IMR-90 (cell line): ENCODE data around the gene TAF4. TPM values are rescaled to one million over a fixed set of nuclear protein-coding genes. Genes with fewer than 3 reads are reported as not detected.

Experiments
- ATAC-seq: fragments of 200-7000 bp; cut with Tn5 transposase; 2 replicates; pipeline ENCODE4 v1.9.1; 2020; ENCODE audit warnings: low read depth, mild to moderate bottlenecking, moderate library complexity
- BruUV-seq: library from RNA; stranded (reverse); fragments of 400-500 nt; replicated peaks from 2 replicates; lab custom pipeline; 2021; lab: Mats Ljungman, UMichigan
- CTCF ChIA-PET: fragments of 300-600 bp; formaldehyde crosslinking; extraction: SDS; loops from one replicate; lab custom pipeline; 2021; ENCODE audit warnings: antibody characterized with exemption; lab: Yijun Ruan, JAX
- POLR2A ChIA-PET: fragments of 300-600 bp; sonication (Branson Sonifier 250); formaldehyde crosslinking; loops from one replicate; lab custom pipeline; 2022; ENCODE audit warnings: antibody characterized with exemption; ENCODE audit not compliant: unreplicated experiment; lab: Charles Lee
- DNase-seq: peaks from one replicate; pipeline ENCODE4 v3.0.0; 2013
- H2AFZ ChIP-seq: replicated peaks from 2 replicates; pipeline ENCODE3; 2013; ENCODE audit warnings: low read length, mild to moderate bottlenecking; ENCODE audit not compliant: poor library complexity
- H2AK5ac ChIP-seq: 2 replicates; pipeline ENCODE4 v1.6.1; 2013; ENCODE audit warnings: low read depth, low read length, inconsistent platforms
- H2AK9ac ChIP-seq: replicated peaks from 2 replicates; pipeline ENCODE3; 2013; ENCODE audit warnings: mild to moderate bottlenecking, low read depth, low read length, moderate library complexity; ENCODE audit not compliant: poor library complexity
- H2BK120ac ChIP-seq: 2 replicates; pipeline ENCODE4 v1.6.1; 2013; ENCODE audit warnings: low read depth, low read length, inconsistent platforms
- H2BK15ac ChIP-seq: 3 replicates; pipeline ENCODE4 v1.6.1; 2013; ENCODE audit warnings: low read depth, low read length, inconsistent platforms
- H2BK20ac ChIP-seq: 2 replicates; pipeline ENCODE4 v1.6.1; 2013; ENCODE audit warnings: low read depth, mild to moderate bottlenecking, inconsistent platforms, low read length, moderate library complexity
- H2BK5ac ChIP-seq: 2 replicates; pipeline ENCODE4 v1.6.1; 2013; ENCODE audit warnings: mild to moderate bottlenecking, low read depth, low read length, inconsistent platforms; ENCODE audit not compliant: poor library complexity, severe bottlenecking
- H3K14ac ChIP-seq: replicated peaks from 2 replicates; pipeline ENCODE4 v1.6.1; 2013; ENCODE audit warnings: low read depth, low read length, inconsistent platforms
- H3K18ac ChIP-seq: 2 replicates; pipeline ENCODE4 v1.6.1; 2013; ENCODE audit warnings: low read depth, low read length, control low read depth
- H3K23ac ChIP-seq: 2 replicates; pipeline ENCODE4 v1.6.1; 2013; ENCODE audit warnings: low read depth, low read length, inconsistent platforms
- H3K27ac ChIP-seq: 2 replicates; pipeline ENCODE4 v1.5.1; 2013; ENCODE audit warnings: mild to moderate bottlenecking, control low read depth, low read length; ENCODE audit not compliant: insufficient read depth
- H3K27me3 ChIP-seq: 2 replicates; pipeline ENCODE4 v1.6.1; 2013; ENCODE audit warnings: low read length; ENCODE audit not compliant: control insufficient read depth, insufficient read depth
- H3K36me3 ChIP-seq: 2 replicates; pipeline ENCODE4 v1.6.1; 2013; ENCODE audit warnings: low read length, mixed read lengths; ENCODE audit not compliant: control insufficient read depth, insufficient read depth
- H3K4ac ChIP-seq: 2 replicates; pipeline ENCODE4 v1.6.1; 2013; ENCODE audit warnings: low read depth, low read length, inconsistent platforms
- H3K4me1 ChIP-seq: 2 replicates; pipeline ENCODE4 v1.6.1; 2013; ENCODE audit warnings: low read length, mixed read lengths; ENCODE audit not compliant: control insufficient read depth, insufficient read depth
- H3K4me2 ChIP-seq: 2 replicates; pipeline ENCODE4 v1.6.1; 2013; ENCODE audit warnings: low read depth, mild to moderate bottlenecking, control low read depth, low read length, moderate library complexity
- H3K4me3 ChIP-seq: 2 replicates; pipeline ENCODE4 v1.5.1; 2013; ENCODE audit warnings: low read depth, mild to moderate bottlenecking, control low read depth, low read length, moderate library complexity; ENCODE audit not compliant: insufficient read depth
- H3K56ac ChIP-seq: 2 replicates; pipeline ENCODE4 v1.6.1; 2013; ENCODE audit warnings: low read length, inconsistent platforms; ENCODE audit not compliant: insufficient read depth; ENCODE audit errors: extremely low read depth
- H3K79me1 ChIP-seq, 2 experiments: 2 replicates each; pipeline ENCODE4 v1.6.1; 2013; ENCODE audit warnings: low read length in 2 of 2, inconsistent platforms in 1 of 2, low read depth in 1 of 2
- H3K9ac ChIP-seq: 2 replicates; pipeline ENCODE4 v1.6.1; 2013; ENCODE audit warnings: low read depth, low read length, control low read depth
- H3K9me1 ChIP-seq: 2 replicates; pipeline ENCODE4 v1.6.1; 2013; ENCODE audit warnings: low read length, inconsistent platforms; ENCODE audit not compliant: insufficient read depth
- H3K9me3 ChIP-seq: 2 replicates; pipeline ENCODE4 v1.6.1; 2013; ENCODE audit warnings: low read length; ENCODE audit not compliant: control insufficient read depth, insufficient read depth
- H4K20me1 ChIP-seq: 2 replicates; pipeline ENCODE4 v1.6.1; 2013; ENCODE audit warnings: low read length, inconsistent platforms; ENCODE audit not compliant: insufficient read depth
- H4K5ac ChIP-seq: 2 replicates; pipeline ENCODE4 v1.6.1; 2013; ENCODE audit warnings: mild to moderate bottlenecking, low read depth, low read length, control low read depth
- H4K8ac ChIP-seq, 2 experiments: 2 replicates each; pipeline ENCODE4 v1.6.1; 2013; ENCODE audit warnings: low read depth in 2 of 2, low read length in 2 of 2, control low read depth in 1 of 2, inconsistent platforms in 1 of 2
- H4K91ac ChIP-seq: 2 replicates; pipeline ENCODE4 v1.6.1; 2013; ENCODE audit warnings: low read depth, low read length, inconsistent platforms; ENCODE audit not compliant: insufficient read depth
- CHD1 ChIP-seq: IDR thresholded peaks from 2 replicates; pipeline ENCODE4 v1.6.1; 2012; ENCODE audit warnings: low read depth, low read length, improper control_type of control experiment
- RAD21 ChIP-seq: IDR thresholded peaks from 2 replicates; pipeline ENCODE4 v1.6.1; 2012; ENCODE audit warnings: low read length, improper control_type of control experiment
- SMC3 ChIP-seq: fragments of 150-350 bp; IDR thresholded peaks from 2 replicates; pipeline ENCODE4 v1.6.1; 2016; ENCODE audit warnings: low read depth, mild to moderate bottlenecking, antibody characterized with exemption, low read length, moderate library complexity
- WGBS, 2 experiments: methylation state at CpG; one replicate each; pipeline versions ENCODE4 v1.1.5 to v1.1.7; 2013; ENCODE audit warnings: missing lambda C conversion rate in 2 of 2; ENCODE audit not compliant: insufficient read length in 1 of 2; ENCODE audit errors: extremely low coverage in 2 of 2; 5-methylcytosine and 5-hydroxymethylcytosine counted together
- dilution Hi-C: fragments of 300-500 bp; cut with HindIII; formaldehyde crosslinking; loops from one replicate; pipeline ENCODE4 v1.14.3; 2018; ENCODE audit warnings: low sequenced_read_pairs; ENCODE audit not compliant: unreplicated experiment
- in situ Hi-C: fragments of 300-500 bp; cut with MboI; formaldehyde crosslinking; loops from 3 replicates; pipeline ENCODE4 v1.14.3; 2019; ENCODE audit warnings: low sequenced_read_pairs, inconsistent platforms, mixed read lengths
- intact Hi-C: fragments of 100-400 bp; cut with micrococcal nuclease; formaldehyde crosslinking; loops from 2 replicates; pipeline ENCODE4 v1.10.0; 2022
- polyA plus RNA-seq, 3 experiments: library from polyadenylated mRNA; depleted of rRNA; stranded (reverse); fragments of >200 nt; gene quantifications; 2 replicates each; pipeline ENCODE4 v1.2.3, GENCODE V29; 2012; ENCODE audit warnings: low replicate concordance in 1 of 3
- total RNA-seq: library from RNA; depleted of rRNA; stranded (reverse); fragments of >200 nt; gene quantifications from 2 replicates; pipeline ENCODE4 v1.2.3, GENCODE V29; 2012
- TF ChIP-seq, protein P1 (sequence below): conservative IDR thresholded peaks from 2 replicates; pipeline ENCODE4 v1.5.1; 2012; ENCODE audit warnings: mild to moderate bottlenecking, low read depth, low read length, improper control_type of control experiment

Gene TAF4
- total and polyA plus RNA-seq, 2 of the 4 experiments (the other 2 are of a cell fraction) = 1.4 to 5.1 TPM

- in situ Hi-C loops (no loop called here), dilution Hi-C loops (no loop called here), intact Hi-C loops (no loop called here)
- WGBS, 2 experiments = 97% methylated on average over 12 of the region's 22 CpGs; no CpG with 5 or more reads in 1 of the 2 experiments
- H3K9ac ChIP-seq = no peak overlapping the region
- ATAC-seq (peak; percentile 24; the same call in 1 of the 2 replicates), DNase-seq (no peak)
- H2BK5ac ChIP-seq = no peak overlapping the region
- H3K23ac ChIP-seq = no peak overlapping the region
- H3K9me3 ChIP-seq = no peaks in the 10 kb centered on the region
- ChIA-PET CTCF (no interaction called here), POLR2A (no interaction called here)
- peaks cover 14% of the 10 kb centered on the region for H3K36me3 ChIP-seq
- no peaks in the 10 kb centered on the region; the same call in 1 of the 2 replicates for H3K9me1 ChIP-seq
- H3K27me3 ChIP-seq = no peaks in the 10 kb centered on the region
- H2AFZ ChIP-seq = no peak overlapping the region
- peaks cover 0 to 6% of the 10 kb centered on the region in 2 experiments; a peak in 3 of 4 replicates for H3K79me1 ChIP-seq
- H4K91ac ChIP-seq = no peak overlapping the region
- no peak overlapping the region for H4K8ac ChIP-seq
- H3K4me3 ChIP-seq = no peak overlapping the region
- no peaks in the 10 kb centered on the region for H3K4me1 ChIP-seq
- no peak overlapping the region for H2BK20ac ChIP-seq
- H4K20me1 ChIP-seq = no peaks in the 10 kb centered on the region; the same call in 1 of the 2 replicates
- H3K56ac ChIP-seq = no peak overlapping the region
- no TSS peak for BruUV-seq
- H2AK9ac ChIP-seq = peak overlapping the region; percentile 65
- H3K18ac ChIP-seq = no peak overlapping the region
- no peak overlapping the region for H2BK15ac ChIP-seq
- no peak overlapping the region for H3K4ac ChIP-seq
- H3K14ac ChIP-seq = no peak overlapping the region
- H3K4me2 ChIP-seq = no peak overlapping the region
- H4K5ac ChIP-seq = no peak overlapping the region
- TF ChIP-seq, protein P1, sequence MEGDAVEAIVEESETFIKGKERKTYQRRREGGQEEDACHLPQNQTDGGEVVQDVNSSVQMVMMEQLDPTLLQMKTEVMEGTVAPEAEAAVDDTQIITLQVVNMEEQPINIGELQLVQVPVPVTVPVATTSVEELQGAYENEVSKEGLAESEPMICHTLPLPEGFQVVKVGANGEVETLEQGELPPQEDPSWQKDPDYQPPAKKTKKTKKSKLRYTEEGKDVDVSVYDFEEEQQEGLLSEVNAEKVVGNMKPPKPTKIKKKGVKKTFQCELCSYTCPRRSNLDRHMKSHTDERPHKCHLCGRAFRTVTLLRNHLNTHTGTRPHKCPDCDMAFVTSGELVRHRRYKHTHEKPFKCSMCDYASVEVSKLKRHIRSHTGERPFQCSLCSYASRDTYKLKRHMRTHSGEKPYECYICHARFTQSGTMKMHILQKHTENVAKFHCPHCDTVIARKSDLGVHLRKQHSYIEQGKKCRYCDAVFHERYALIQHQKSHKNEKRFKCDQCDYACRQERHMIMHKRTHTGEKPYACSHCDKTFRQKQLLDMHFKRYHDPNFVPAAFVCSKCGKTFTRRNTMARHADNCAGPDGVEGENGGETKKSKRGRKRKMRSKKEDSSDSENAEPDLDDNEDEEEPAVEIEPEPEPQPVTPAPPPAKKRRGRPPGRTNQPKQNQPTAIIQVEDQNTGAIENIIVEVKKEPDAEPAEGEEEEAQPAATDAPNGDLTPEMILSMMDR = 0 out of 2 replicates have a peak, but pooled peaks have one; percentile 12
- TF ChIP-seq CHD1 (no peak), SMC3 (0 out of 2 replicates have a peak, but pooled peaks have one; percentile 7), RAD21 (peak; percentile 27; the same call in 1 of the 2 replicates)
- H2BK120ac ChIP-seq = no peak overlapping the region
- no peak overlapping the region for H2AK5ac ChIP-seq
- H3K27ac ChIP-seq = no peak overlapping the region
Observed at GRCh38 chr20:61980647-61981583, 84.8 kb downstream of the TAF4 start.
